ENCODE measurements around the gene TOGARAM2. TPM values are rescaled to one million over a fixed set of nuclear protein-coding genes. Genes with fewer than 3 reads are reported as not detected.

The TOGARAM2 gene
- total RNA-seq, 1 donor = 0.72 TPM

GRCh38 chr2:29015701-29016470, 34.8 kb downstream of the TOGARAM2 start:
- no peaks in the 10 kb centered on the region for H3K36me3 ChIP-seq (ENCODE audit: insufficient read depth, low read length)
- H2AFZ ChIP-seq (ENCODE audit: low read length) = no peak overlapping the region
- no peak overlapping the region for H3K4me3 ChIP-seq (ENCODE audit: insufficient read depth, low read length)
- H3K4me1 ChIP-seq (ENCODE audit: insufficient read depth, low read length) = peaks cover 29% of the 10 kb centered on the region
- no peak for DNase-seq (ENCODE audit: insufficient read length, low spot score, missing footprints)
- H3K79me2 ChIP-seq (ENCODE audit: insufficient read depth, low read length) = no peaks in the 10 kb centered on the region
- H3K27ac ChIP-seq (ENCODE audit: low read depth, low read length) = no peak overlapping the region
- no peaks in the 10 kb centered on the region for H4K20me1 ChIP-seq (ENCODE audit: insufficient read depth, low read length)
- H3K9me3 ChIP-seq (ENCODE audit: low read depth, low read length) = no peaks in the 10 kb centered on the region
- no peak for TF ChIP-seq CTCF (IDR thresholded peaks at IDR 0.05; ENCODE audit: extremely low read depth, low read depth, low read length)
- H3K4me2 ChIP-seq (ENCODE audit: insufficient read depth, low read length) = no peak overlapping the region
- H3K27me3 ChIP-seq (ENCODE audit: insufficient read depth, low read length) = peaks cover 5% of the 10 kb centered on the region

DNA sequence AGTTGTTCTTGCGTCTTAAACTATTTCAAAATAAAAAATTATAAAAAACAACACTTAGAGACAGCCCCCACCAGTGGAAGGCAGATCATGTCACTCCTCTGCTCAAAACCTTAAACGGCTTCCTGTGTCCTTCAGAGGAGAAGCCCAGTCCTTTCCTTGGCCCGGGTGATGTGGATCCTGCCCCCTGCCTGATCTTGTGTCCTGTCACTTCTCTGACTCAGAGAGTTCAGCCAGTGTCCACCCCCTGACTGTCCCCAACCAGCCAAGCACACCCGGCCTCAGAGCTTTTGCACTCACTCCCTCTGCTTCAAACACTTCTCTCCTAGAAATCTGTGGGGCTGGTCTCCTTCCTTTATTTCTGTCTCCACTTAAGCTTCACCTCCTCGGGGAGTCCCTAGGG, 35.4 kb downstream of the TOGARAM2 start:
- TF ChIP-seq CTCF (IDR thresholded peaks at IDR 0.05; ENCODE audit: extremely low read depth, low read depth, low read length) = no peak
- Histone ChIP-seq H2AFZ (ENCODE audit: low read length) (no peak overlapping the region), H3K4me1 (ENCODE audit: insufficient read depth, low read length) (peaks cover 23% of the 10 kb centered on the region), H3K4me3 (ENCODE audit: insufficient read depth, low read length) (no peak overlapping the region), H3K27ac (ENCODE audit: low read depth, low read length) (no peak overlapping the region), H3K79me2 (ENCODE audit: insufficient read depth, low read length) (no peaks in the 10 kb centered on the region), H3K27me3 (ENCODE audit: insufficient read depth, low read length) (peaks cover 5% of the 10 kb centered on the region), H3K4me2 (ENCODE audit: insufficient read depth, low read length) (no peak overlapping the region), H3K36me3 (ENCODE audit: insufficient read depth, low read length) (no peaks in the 10 kb centered on the region), H3K9me3 (ENCODE audit: low read depth, low read length) (no peaks in the 10 kb centered on the region), H4K20me1 (ENCODE audit: insufficient read depth, low read length) (no peaks in the 10 kb centered on the region)
- DNase-seq (ENCODE audit: insufficient read length, low spot score, missing footprints) = no peak

DNA sequence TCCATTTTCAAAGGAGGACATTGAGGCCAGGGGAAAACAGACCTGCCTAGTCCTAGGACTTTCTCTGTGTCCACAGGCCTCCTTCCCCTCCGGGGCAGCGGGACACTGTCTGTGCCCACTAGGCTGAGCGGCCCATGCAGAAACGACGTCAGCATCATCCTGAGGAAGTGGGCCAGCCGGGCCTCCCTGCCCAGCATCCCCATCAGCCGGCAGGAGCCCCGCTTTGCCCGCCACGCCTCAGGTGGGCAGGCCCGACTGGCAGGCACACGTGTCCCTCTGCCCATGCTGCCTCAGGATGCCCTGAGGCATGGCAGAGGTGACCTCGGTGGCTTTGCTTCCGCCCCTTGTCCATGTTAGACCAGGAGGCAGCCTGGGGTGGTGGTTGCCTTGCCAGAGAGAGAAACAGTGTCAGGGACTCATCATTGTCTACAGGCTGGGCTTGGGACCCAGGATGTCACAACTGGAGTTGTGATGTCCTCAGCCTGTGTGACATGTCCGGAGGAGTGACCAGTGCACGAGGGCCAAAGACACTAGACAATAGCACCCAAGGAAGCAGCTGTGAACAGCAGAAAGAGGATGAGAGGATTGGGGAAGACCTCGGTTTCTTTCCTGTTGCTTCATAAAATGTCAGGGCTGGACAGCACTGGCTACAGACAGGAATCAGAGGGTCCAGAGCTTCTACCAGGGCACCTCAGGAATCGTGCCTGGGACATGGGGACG, 36.8 kb downstream of the TOGARAM2 start:
- peaks cover 5% of the 10 kb centered on the region for H3K27me3 ChIP-seq (ENCODE audit: insufficient read depth, low read length)
- no peaks in the 10 kb centered on the region for H3K9me3 ChIP-seq (ENCODE audit: low read depth, low read length)
- H3K4me1 ChIP-seq (ENCODE audit: insufficient read depth, low read length) = peaks cover 21% of the 10 kb centered on the region
- no peak for DNase-seq (ENCODE audit: insufficient read length, low spot score, missing footprints)
- no peak overlapping the region for H3K27ac ChIP-seq (ENCODE audit: low read depth, low read length)
- H3K36me3 ChIP-seq (ENCODE audit: insufficient read depth, low read length) = no peaks in the 10 kb centered on the region
- H3K79me2 ChIP-seq (ENCODE audit: insufficient read depth, low read length) = no peaks in the 10 kb centered on the region
- no peak overlapping the region for H2AFZ ChIP-seq (ENCODE audit: low read length)
- no peak overlapping the region for H3K4me3 ChIP-seq (ENCODE audit: insufficient read depth, low read length)
- H4K20me1 ChIP-seq (ENCODE audit: insufficient read depth, low read length) = no peaks in the 10 kb centered on the region
- no peak for TF ChIP-seq CTCF (IDR thresholded peaks at IDR 0.05; ENCODE audit: extremely low read depth, low read depth, low read length)
- H3K4me2 ChIP-seq (ENCODE audit: insufficient read depth, low read length) = no peak overlapping the region

DNA sequence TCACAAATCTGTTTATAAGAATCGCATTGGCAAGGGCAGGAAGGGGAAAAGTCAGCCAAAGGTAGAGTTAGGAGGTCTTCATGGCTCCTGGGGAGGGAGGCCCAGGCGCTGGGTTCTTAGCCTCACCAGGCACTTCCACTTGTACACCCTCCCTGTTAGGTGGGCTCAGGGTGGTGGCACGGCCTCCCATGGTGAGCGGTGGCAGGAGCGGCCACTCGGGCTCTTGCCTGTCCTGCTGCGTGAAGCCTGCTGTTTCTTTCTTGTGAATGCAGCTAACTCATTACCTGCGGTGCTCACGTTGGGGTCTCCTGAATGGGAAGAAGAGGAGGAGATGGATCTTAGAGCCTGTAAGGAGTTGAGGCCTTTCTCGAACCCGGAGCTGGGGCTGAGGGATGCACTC, 40.8 kb downstream of the TOGARAM2 start:
- Histone ChIP-seq H3K27me3 (ENCODE audit: insufficient read depth, low read length) (peaks cover 13% of the 10 kb centered on the region), H3K4me3 (ENCODE audit: insufficient read depth, low read length) (no peak overlapping the region), H4K20me1 (ENCODE audit: insufficient read depth, low read length) (no peaks in the 10 kb centered on the region), H3K4me2 (ENCODE audit: insufficient read depth, low read length) (no peak overlapping the region), H2AFZ (ENCODE audit: low read length) (no peak overlapping the region), H3K9me3 (ENCODE audit: low read depth, low read length) (no peaks in the 10 kb centered on the region), H3K27ac (ENCODE audit: low read depth, low read length) (no peak overlapping the region), H3K36me3 (ENCODE audit: insufficient read depth, low read length) (no peaks in the 10 kb centered on the region), H3K4me1 (ENCODE audit: insufficient read depth, low read length) (no peaks in the 10 kb centered on the region), H3K79me2 (ENCODE audit: insufficient read depth, low read length) (no peaks in the 10 kb centered on the region)
- no peak for TF ChIP-seq CTCF (IDR thresholded peaks at IDR 0.05; ENCODE audit: extremely low read depth, low read depth, low read length)
- no peak for DNase-seq (ENCODE audit: insufficient read length, low spot score, missing footprints)
